Measurements from ENCODE around the gene SLC46A3. TPM values are rescaled to one million over a fixed set of nuclear protein-coding genes. Genes with fewer than 3 reads are reported as not detected.
A peak's percentile ranks its signal among the peaks of the same experiment; 100 is the strongest.

SLC46A3 gene
- total and polyA plus RNA-seq, 2 experiments from 2014 or later: 0.16 to 0.28 TPM

DNA sequence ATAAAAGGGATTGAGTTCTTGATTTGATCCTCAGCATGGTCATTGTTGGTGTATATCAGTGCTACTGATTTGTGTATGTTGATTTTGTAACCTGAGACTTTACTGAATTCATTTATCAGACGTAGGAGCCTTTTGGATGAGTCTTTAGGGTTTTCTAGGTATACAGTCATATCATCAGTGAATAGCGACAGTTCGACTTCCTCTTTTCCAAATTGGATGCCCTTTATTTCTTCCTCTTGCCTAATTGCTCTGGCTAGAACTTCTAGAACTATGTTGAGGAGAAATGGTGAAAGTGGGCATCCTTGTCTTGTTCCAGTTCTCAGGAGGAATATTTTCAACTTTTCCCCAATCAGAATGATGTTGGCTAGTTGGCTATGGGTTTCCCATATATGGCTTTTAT is 32.9 kb downstream of the SLC46A3 start (continued):
- TF ChIP-seq, protein P1, sequence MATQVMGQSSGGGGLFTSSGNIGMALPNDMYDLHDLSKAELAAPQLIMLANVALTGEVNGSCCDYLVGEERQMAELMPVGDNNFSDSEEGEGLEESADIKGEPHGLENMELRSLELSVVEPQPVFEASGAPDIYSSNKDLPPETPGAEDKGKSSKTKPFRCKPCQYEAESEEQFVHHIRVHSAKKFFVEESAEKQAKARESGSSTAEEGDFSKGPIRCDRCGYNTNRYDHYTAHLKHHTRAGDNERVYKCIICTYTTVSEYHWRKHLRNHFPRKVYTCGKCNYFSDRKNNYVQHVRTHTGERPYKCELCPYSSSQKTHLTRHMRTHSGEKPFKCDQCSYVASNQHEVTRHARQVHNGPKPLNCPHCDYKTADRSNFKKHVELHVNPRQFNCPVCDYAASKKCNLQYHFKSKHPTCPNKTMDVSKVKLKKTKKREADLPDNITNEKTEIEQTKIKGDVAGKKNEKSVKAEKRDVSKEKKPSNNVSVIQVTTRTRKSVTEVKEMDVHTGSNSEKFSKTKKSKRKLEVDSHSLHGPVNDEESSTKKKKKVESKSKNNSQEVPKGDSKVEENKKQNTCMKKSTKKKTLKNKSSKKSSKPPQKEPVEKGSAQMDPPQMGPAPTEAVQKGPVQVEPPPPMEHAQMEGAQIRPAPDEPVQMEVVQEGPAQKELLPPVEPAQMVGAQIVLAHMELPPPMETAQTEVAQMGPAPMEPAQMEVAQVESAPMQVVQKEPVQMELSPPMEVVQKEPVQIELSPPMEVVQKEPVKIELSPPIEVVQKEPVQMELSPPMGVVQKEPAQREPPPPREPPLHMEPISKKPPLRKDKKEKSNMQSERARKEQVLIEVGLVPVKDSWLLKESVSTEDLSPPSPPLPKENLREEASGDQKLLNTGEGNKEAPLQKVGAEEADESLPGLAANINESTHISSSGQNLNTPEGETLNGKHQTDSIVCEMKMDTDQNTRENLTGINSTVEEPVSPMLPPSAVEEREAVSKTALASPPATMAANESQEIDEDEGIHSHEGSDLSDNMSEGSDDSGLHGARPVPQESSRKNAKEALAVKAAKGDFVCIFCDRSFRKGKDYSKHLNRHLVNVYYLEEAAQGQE (IDR thresholded peaks at IDR 0.05; ENCODE audit: unreplicated experiment): no peak
- no peak for TF ChIP-seq CREB1 (CRISPR knock-in tag; IDR thresholded peaks at IDR 0.05; ENCODE audit: low read depth)

DNA sequence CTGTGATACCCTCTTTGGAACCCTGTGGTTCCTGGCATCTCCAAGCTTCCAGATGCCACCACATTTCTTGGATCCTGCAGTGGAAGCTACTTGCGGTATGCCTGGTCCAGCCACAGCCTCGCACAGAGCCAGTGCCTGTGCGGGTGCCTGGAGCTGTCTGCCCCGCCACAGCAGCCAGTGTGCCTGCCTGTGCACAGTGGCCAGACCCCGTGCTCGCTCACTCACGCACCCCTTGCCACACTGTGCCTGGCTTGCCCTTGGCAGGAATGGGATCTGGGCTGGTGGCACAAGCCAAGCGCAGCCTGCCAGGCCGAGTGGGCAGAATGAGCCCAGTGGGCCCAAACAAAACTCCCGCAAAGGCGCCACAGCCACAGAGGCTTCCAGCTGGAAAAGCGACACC is 33.7 kb downstream of the SLC46A3 start:
- peaks cover 2% of the 10 kb centered on the region for H3K27me3 Mint-ChIP-seq (ENCODE audit: insufficient read depth, low read depth, poor library complexity)
- Histone ChIP-seq H3K36me3 (ENCODE audit: insufficient read depth) (no peaks in the 10 kb centered on the region), H2AFZ (peak overlapping the region; percentile 94), H3K4me1 (ENCODE audit: insufficient read depth) (no peaks in the 10 kb centered on the region), H4K20me1 (replicated peaks; ENCODE audit: insufficient read depth) (no peaks in the 10 kb centered on the region), H3F3A (replicated peaks; ENCODE audit: low read depth) (no peaks in the 10 kb centered on the region), H3K27ac (ENCODE audit: low read depth) (no peak overlapping the region), H3K79me2 (replicated peaks; ENCODE audit: insufficient read depth) (no peaks in the 10 kb centered on the region), H3K4me2 (no peak overlapping the region; the same call in 1 of the 2 replicates), H3K4me3 (no peak overlapping the region), H3K9me2 (ENCODE audit: insufficient read depth) (no peaks in the 10 kb centered on the region), H3K27me3 (ENCODE audit: insufficient read depth) (no peaks in the 10 kb centered on the region)
- H3K27ac Mint-ChIP-seq: no peak overlapping the region
- peaks cover 8% of the 10 kb centered on the region for H3K9me3 Mint-ChIP-seq
- H3K36me3 Mint-ChIP-seq (ENCODE audit: low read depth): no peaks in the 10 kb centered on the region
- peaks cover 12% of the 10 kb centered on the region for H3K4me1 Mint-ChIP-seq
- peak; percentile 26 for ATAC-seq
- DNase-seq (ENCODE audit: low spot score): no peak
- no peak overlapping the region for H3K4me3 Mint-ChIP-seq
- TF ChIP-seq POLR2AphosphoS5 (IDR thresholded peaks at IDR 0.05; ENCODE audit: low read depth) (no peak), EZH2phosphoT487 (IDR thresholded peaks at IDR 0.05; ENCODE audit: unreplicated experiment) (no peak), EZH2 (IDR thresholded peaks at IDR 0.05; ENCODE audit: low read depth, unreplicated experiment) (no peak), JUNB (IDR thresholded peaks at IDR 0.05; ENCODE audit: unreplicated experiment) (no peak), STAT1 (IDR thresholded peaks at IDR 0.05; ENCODE audit: unreplicated experiment) (no peak)
- TF ChIP-seq, protein P2, sequence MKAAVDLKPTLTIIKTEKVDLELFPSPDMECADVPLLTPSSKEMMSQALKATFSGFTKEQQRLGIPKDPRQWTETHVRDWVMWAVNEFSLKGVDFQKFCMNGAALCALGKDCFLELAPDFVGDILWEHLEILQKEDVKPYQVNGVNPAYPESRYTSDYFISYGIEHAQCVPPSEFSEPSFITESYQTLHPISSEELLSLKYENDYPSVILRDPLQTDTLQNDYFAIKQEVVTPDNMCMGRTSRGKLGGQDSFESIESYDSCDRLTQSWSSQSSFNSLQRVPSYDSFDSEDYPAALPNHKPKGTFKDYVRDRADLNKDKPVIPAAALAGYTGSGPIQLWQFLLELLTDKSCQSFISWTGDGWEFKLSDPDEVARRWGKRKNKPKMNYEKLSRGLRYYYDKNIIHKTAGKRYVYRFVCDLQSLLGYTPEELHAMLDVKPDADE (IDR thresholded peaks at IDR 0.05): no peak
- TF ChIP-seq, protein P3, sequence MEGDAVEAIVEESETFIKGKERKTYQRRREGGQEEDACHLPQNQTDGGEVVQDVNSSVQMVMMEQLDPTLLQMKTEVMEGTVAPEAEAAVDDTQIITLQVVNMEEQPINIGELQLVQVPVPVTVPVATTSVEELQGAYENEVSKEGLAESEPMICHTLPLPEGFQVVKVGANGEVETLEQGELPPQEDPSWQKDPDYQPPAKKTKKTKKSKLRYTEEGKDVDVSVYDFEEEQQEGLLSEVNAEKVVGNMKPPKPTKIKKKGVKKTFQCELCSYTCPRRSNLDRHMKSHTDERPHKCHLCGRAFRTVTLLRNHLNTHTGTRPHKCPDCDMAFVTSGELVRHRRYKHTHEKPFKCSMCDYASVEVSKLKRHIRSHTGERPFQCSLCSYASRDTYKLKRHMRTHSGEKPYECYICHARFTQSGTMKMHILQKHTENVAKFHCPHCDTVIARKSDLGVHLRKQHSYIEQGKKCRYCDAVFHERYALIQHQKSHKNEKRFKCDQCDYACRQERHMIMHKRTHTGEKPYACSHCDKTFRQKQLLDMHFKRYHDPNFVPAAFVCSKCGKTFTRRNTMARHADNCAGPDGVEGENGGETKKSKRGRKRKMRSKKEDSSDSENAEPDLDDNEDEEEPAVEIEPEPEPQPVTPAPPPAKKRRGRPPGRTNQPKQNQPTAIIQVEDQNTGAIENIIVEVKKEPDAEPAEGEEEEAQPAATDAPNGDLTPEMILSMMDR (conservative IDR thresholded peaks at IDR 0.05; ENCODE audit: low read depth in 2 of 2): no peak
- TF ChIP-seq, protein P4, sequence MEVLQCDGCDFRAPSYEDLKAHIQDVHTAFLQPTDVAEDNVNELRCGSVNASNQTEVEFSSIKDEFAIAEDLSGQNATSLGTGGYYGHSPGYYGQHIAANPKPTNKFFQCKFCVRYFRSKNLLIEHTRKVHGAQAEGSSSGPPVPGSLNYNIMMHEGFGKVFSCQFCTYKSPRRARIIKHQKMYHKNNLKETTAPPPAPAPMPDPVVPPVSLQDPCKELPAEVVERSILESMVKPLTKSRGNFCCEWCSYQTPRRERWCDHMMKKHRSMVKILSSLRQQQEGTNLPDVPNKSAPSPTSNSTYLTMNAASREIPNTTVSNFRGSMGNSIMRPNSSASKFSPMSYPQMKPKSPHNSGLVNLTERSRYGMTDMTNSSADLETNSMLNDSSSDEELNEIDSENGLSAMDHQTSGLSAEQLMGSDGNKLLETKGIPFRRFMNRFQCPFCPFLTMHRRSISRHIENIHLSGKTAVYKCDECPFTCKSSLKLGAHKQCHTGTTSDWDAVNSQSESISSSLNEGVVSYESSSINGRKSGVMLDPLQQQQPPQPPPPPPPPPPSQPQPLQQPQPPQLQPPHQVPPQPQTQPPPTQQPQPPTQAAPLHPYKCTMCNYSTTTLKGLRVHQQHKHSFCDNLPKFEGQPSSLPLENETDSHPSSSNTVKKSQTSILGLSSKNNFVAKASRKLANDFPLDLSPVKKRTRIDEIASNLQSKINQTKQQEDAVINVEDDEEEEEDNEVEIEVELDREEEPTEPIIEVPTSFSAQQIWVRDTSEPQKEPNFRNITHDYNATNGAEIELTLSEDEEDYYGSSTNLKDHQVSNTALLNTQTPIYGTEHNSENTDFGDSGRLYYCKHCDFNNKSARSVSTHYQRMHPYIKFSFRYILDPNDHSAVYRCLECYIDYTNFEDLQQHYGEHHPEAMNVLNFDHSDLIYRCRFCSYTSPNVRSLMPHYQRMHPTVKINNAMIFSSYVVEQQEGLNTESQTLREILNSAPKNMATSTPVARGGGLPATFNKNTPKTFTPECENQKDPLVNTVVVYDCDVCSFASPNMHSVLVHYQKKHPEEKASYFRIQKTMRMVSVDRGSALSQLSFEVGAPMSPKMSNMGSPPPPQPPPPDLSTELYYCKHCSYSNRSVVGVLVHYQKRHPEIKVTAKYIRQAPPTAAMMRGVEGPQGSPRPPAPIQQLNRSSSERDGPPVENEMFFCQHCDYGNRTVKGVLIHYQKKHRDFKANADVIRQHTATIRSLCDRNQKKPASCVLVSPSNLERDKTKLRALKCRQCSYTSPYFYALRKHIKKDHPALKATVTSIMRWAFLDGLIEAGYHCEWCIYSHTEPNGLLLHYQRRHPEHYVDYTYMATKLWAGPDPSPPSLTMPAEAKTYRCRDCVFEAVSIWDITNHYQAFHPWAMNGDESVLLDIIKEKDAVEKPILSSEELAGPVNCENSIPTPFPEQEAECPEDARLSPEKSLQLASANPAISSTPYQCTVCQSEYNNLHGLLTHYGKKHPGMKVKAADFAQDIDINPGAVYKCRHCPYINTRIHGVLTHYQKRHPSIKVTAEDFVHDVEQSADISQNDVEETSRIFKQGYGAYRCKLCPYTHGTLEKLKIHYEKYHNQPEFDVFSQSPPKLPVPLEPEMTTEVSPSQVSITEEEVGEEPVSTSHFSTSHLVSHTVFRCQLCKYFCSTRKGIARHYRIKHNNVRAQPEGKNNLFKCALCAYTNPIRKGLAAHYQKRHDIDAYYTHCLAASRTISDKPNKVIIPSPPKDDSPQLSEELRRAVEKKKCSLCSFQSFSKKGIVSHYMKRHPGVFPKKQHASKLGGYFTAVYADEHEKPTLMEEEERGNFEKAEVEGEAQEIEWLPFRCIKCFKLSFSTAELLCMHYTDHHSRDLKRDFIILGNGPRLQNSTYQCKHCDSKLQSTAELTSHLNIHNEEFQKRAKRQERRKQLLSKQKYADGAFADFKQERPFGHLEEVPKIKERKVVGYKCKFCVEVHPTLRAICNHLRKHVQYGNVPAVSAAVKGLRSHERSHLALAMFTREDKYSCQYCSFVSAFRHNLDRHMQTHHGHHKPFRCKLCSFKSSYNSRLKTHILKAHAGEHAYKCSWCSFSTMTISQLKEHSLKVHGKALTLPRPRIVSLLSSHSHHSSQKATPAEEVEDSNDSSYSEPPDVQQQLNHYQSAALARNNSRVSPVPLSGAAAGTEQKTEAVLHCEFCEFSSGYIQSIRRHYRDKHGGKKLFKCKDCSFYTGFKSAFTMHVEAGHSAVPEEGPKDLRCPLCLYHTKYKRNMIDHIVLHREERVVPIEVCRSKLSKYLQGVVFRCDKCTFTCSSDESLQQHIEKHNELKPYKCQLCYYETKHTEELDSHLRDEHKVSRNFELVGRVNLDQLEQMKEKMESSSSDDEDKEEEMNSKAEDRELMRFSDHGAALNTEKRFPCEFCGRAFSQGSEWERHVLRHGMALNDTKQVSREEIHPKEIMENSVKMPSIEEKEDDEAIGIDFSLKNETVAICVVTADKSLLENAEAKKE (CRISPR knock-in tag; IDR thresholded peaks at IDR 0.05): no peak

All from GM23338 (cell line).